K562 (cell line): Measurements from ENCODE around the gene GNS. TPM values are rescaled to one million over a fixed set of nuclear protein-coding genes. Genes with fewer than 3 reads are reported as not detected.
A peak's percentile ranks its signal among the peaks of the same experiment; 100 is the strongest.

ENCODE experiments used
- ARID1B ChIP-seq: fragments of 450-650 bp; IDR thresholded peaks from 2 replicates; pipeline ENCODE4 v1.6.1; 2016; ENCODE audit warnings: antibody characterized with exemption, mild to moderate bottlenecking, inconsistent platforms
- CEBPG ChIP-seq, 3 experiments: fragments of 200-800 bp in 1 of 3; sonication (Bioruptor generic) in 1 of 3; sonication (generic) in 1 of 3; formaldehyde crosslinking in 1 of 3; IDR thresholded peaks in 2 of 3; conservative IDR thresholded peaks in 1 of 3; 2 replicates each; pipeline versions ENCODE4 v1.6.1 to v1.8.0; 2016 to 2022; ENCODE audit warnings: missing compliant biosample characterization in 2 of 3, missing genetic modification characterization in 2 of 3, mild to moderate bottlenecking in 1 of 3, missing genetic modification reagents in 1 of 3
- CXXC5 ChIP-seq: fragments of 250-450 bp; sonication (Bioruptor Pico); IDR thresholded peaks from 2 replicates; pipeline ENCODE4 v1.8.0; 2022; ENCODE audit warnings: inconsistent platforms, mild to moderate bottlenecking, moderate library complexity
- DNMT1 ChIP-seq: fragments of 450-650 bp; IDR thresholded peaks from 2 replicates; pipeline ENCODE4 v1.6.1; 2016; ENCODE audit warnings: antibody characterized with exemption, mild to moderate bottlenecking
- ETV1 ChIP-seq: fragments of 450-650 bp; conservative IDR thresholded peaks from 2 replicates; pipeline ENCODE4 v1.6.1; 2016; ENCODE audit warnings: missing genetic modification characterization, control low read depth, low read depth, missing compliant biosample characterization
- ETV5 ChIP-seq: sonication (generic); formaldehyde crosslinking; IDR thresholded peaks from 2 replicates; pipeline ENCODE4 v1.4.0; 2020; ENCODE audit warnings: low read depth, mild to moderate bottlenecking, missing genetic modification reagents
- FOS ChIP-seq: IDR thresholded peaks from 3 replicates; pipeline ENCODE4 v1.6.1; 2011; ENCODE audit not compliant: insufficient read length; ENCODE audit errors: extremely low read depth
- JUND ChIP-seq, 2 experiments: IDR thresholded peaks; 2 replicates in 1 of 2; 3 replicates in 1 of 2; pipeline ENCODE4 v1.6.1; 2011; ENCODE audit warnings: borderline replicate concordance in 2 of 2, low read depth in 2 of 2, low read length in 2 of 2, improper control_type of control experiment in 1 of 2, missing biosample characterization in 1 of 2, missing genetic modification characterization in 1 of 2, missing genetic modification reagents in 1 of 2
- MEIS2 ChIP-seq: fragments of 450-650 bp; IDR thresholded peaks from 2 replicates; pipeline ENCODE4 v1.6.1; 2014; ENCODE audit warnings: mild to moderate bottlenecking; ENCODE audit not compliant: partially characterized antibody
- PHF20 ChIP-seq: fragments of 450-650 bp; IDR thresholded peaks from 2 replicates; pipeline ENCODE4 v1.6.1; 2018; ENCODE audit not compliant: partially characterized antibody
- POLR2AphosphoS2 ChIP-seq: IDR thresholded peaks from 2 replicates; pipeline ENCODE4 v1.6.1; 2012; ENCODE audit warnings: low read length, improper control_type of control experiment
- ZBTB7A ChIP-seq: IDR thresholded peaks from 2 replicates; pipeline ENCODE4 v1.6.1; 2011; ENCODE audit warnings: low read depth, mild to moderate bottlenecking, low read length, moderate library complexity, borderline replicate concordance; ENCODE audit not compliant: control insufficient read depth
- ZNF274 ChIP-seq: IDR thresholded peaks from 2 replicates; pipeline ENCODE4 v1.6.1; 2011; ENCODE audit warnings: low read depth, mild to moderate bottlenecking, low read length, moderate library complexity, borderline replicate concordance
- ZNF586 ChIP-seq: fragments of 450-650 bp; formaldehyde crosslinking; conservative IDR thresholded peaks from 2 replicates; pipeline ENCODE4 v1.4.0; 2020; ENCODE audit warnings: mild to moderate bottlenecking, moderate library complexity
- ZNF589 ChIP-seq: fragments of 200-800 bp; sonication (Bioruptor generic); IDR thresholded peaks from 2 replicates; pipeline ENCODE4 v1.6.1; 2016; ENCODE audit warnings: low read depth, missing genetic modification characterization, missing compliant biosample characterization
- ZNF766 ChIP-seq: fragments of 200-800 bp; sonication (Bioruptor generic); conservative IDR thresholded peaks from 2 replicates; pipeline ENCODE4 v1.6.1; 2016; ENCODE audit warnings: missing genetic modification characterization, missing compliant biosample characterization
- polyA plus RNA-seq, 8 experiments: library from polyadenylated mRNA; depleted of rRNA in 4 of 8; stranded (reverse) in 5 of 8; unstranded in 3 of 8; fragments of >200 nt; fragmentation: Nextera tagmentation in 2 of 8; fragmentation: Illumina TruSeq in 1 of 8; extraction: Ambion mirVana in 2 of 8; extraction: Trizol in 1 of 8; gene quantifications; 2 replicates each; pipeline versions ENCODE4 v1.2.1 to v1.2.3, GENCODE V29; 2011 to 2014; ENCODE audit warnings: inconsistent platforms in 1 of 8, missing spikeins in 1 of 8
- total RNA-seq, 7 experiments: library from RNA; depleted of rRNA in 6 of 7; stranded (reverse); fragments of >200 nt in 6 of 7; fragmentation: Illumina TruSeq in 2 of 7; extraction: Trizol in 2 of 7; gene quantifications; 2 replicates each; pipeline versions ENCODE4 v1.2.1 to v1.2.3, GENCODE V29; 2011 to 2021; ENCODE audit warnings: low replicate concordance in 1 of 7
- TF ChIP-seq, protein P1 (sequence below): fragments of 250-450 bp; sonication (Bioruptor Pico); IDR thresholded peaks from 2 replicates; pipeline ENCODE4 v1.4.0; 2020
- TF ChIP-seq, protein P2 (sequence below): fragments of 450-650 bp; IDR thresholded peaks from 2 replicates; pipeline ENCODE4 v1.6.1; 2016

The GNS gene
- total and polyA plus RNA-seq, 9 of the 15 experiments (the other 6 are each of a cell fraction or from before 2014, with no cell fraction given), result 4.6 to 30.3 (median 18.9) TPM

- TF ChIP-seq, protein P1, sequence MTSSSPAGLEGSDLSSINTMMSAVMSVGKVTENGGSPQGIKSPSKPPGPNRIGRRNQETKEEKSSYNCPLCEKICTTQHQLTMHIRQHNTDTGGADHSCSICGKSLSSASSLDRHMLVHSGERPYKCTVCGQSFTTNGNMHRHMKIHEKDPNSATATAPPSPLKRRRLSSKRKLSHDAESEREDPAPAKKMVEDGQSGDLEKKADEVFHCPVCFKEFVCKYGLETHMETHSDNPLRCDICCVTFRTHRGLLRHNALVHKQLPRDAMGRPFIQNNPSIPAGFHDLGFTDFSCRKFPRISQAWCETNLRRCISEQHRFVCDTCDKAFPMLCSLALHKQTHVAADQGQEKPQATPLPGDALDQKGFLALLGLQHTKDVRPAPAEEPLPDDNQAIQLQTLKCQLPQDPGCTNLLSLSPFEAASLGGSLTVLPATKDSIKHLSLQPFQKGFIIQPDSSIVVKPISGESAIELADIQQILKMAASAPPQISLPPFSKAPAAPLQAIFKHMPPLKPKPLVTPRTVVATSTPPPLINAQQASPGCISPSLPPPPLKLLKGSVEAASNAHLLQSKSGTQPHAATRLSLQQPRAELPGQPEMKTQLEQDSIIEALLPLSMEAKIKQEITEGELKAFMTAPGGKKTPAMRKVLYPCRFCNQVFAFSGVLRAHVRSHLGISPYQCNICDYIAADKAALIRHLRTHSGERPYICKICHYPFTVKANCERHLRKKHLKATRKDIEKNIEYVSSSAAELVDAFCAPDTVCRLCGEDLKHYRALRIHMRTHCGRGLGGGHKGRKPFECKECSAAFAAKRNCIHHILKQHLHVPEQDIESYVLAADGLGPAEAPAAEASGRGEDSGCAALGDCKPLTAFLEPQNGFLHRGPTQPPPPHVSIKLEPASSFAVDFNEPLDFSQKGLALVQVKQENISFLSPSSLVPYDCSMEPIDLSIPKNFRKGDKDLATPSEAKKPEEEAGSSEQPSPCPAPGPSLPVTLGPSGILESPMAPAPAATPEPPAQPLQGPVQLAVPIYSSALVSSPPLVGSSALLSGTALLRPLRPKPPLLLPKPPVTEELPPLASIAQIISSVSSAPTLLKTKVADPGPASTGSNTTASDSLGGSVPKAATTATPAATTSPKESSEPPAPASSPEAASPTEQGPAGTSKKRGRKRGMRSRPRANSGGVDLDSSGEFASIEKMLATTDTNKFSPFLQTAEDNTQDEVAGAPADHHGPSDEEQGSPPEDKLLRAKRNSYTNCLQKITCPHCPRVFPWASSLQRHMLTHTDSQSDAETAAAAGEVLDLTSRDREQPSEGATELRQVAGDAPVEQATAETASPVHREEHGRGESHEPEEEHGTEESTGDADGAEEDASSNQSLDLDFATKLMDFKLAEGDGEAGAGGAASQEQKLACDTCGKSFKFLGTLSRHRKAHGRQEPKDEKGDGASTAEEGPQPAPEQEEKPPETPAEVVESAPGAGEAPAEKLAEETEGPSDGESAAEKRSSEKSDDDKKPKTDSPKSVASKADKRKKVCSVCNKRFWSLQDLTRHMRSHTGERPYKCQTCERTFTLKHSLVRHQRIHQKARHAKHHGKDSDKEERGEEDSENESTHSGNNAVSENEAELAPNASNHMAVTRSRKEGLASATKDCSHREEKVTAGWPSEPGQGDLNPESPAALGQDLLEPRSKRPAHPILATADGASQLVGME (CRISPR knock-in tag), result no peak
- TF ChIP-seq PHF20 (no peak), ARID1B (peak; percentile 16; the same call in 1 of the 2 replicates), ZNF766 (CRISPR knock-in tag) (no peak), ZNF586 (CRISPR knock-in tag) (no peak), DNMT1 (no peak), FOS (no peak), ZNF589 (CRISPR knock-in tag) (0 out of 2 replicates have a peak, but pooled peaks have one; percentile 45), ETV5 (no peak), ETV1 (tag) (peak; percentile 55), CEBPG (CRISPR knock-in tag; IDR thresholded peaks at IDR 0.05) (no peak), CEBPG (tag; conservative IDR thresholded peaks at IDR 0.05 in 1 of 2, IDR thresholded peaks at IDR 0.05 in 1 of 2) (peak; percentile 29 to 86; a peak in 3 of 4 replicates), JUND (IDR thresholded peaks at IDR 0.05; ENCODE audit: borderline replicate concordance, low read depth, low read length) (0 out of 2 replicates have a peak, but pooled peaks have one; percentile 5), JUND (tag; IDR thresholded peaks at IDR 0.05; ENCODE audit: borderline replicate concordance, low read depth, low read length) (no peak), ZNF274 (no peak), POLR2AphosphoS2 (no peak), MEIS2 (peak; percentile 82), CXXC5 (peak; percentile 52), ZBTB7A (no peak)
- TF ChIP-seq, protein P2, sequence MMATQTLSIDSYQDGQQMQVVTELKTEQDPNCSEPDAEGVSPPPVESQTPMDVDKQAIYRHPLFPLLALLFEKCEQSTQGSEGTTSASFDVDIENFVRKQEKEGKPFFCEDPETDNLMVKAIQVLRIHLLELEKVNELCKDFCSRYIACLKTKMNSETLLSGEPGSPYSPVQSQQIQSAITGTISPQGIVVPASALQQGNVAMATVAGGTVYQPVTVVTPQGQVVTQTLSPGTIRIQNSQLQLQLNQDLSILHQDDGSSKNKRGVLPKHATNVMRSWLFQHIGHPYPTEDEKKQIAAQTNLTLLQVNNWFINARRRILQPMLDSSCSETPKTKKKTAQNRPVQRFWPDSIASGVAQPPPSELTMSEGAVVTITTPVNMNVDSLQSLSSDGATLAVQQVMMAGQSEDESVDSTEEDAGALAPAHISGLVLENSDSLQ, result 0 out of 2 replicates have a peak, but pooled peaks have one; percentile 35
These were observed 21.7 kb downstream of the GNS start (continued) for GRCh38 chr12:64737539-64737938.
